ENCODE data around the gene RBMXL2.

- TF ChIP-seq CTCF (IDR thresholded peaks at IDR 0.05 in 4 of 5, conservative IDR thresholded peaks at IDR 0.05 in 1 of 5) = no peak
- TF ChIP-seq POLR2A (IDR thresholded peaks at IDR 0.05) = no peak
Observed at GRCh38 chr11:7077101-7077500, 11.7 kb upstream of the RBMXL2 start.

Measured in gastrocnemius medialis (tissue), 4 donors.